Measurements from ENCODE around the gene CLOCK. TPM values are rescaled to one million over a fixed set of nuclear protein-coding genes. Genes with fewer than 3 reads are reported as not detected.

CLOCK gene
- total RNA-seq, 1 donor from 2014 or later: 20.4 TPM

Other genes with a start within 250 kb of the CLOCK start
- 19.8 and 23.1 TPM in 2 replicates for gene SRD5A3, start 200.7 kb downstream of the CLOCK start, total RNA-seq
- 95.5 and 102 TPM in 2 replicates for gene TMEM165, start 151.0 kb downstream of the CLOCK start, total RNA-seq
- not detected in 2 replicates for gene PDCL2, start 45.3 kb upstream of the CLOCK start, total RNA-seq
- not detected in 2 replicates for gene NMU, start 89.4 kb upstream of the CLOCK start, total RNA-seq